ENCODE results near the gene LRRK2. TPM values are rescaled to one million over a fixed set of nuclear protein-coding genes. Genes with fewer than 3 reads are reported as not detected.

Gene LRRK2
- 37.1 TPM for total RNA-seq

- peak in 1 of 2 donors; percentile 92 for DNase-seq (ENCODE audit: extremely low spot score in 2 of 2)
- peaks cover 21% of the 10 kb centered on the region for H3K4me1 ChIP-seq
- intact Hi-C loops (cut with DNase I) = no loop called here
- H3K27me3 ChIP-seq = no peaks in the 10 kb centered on the region
- no peaks in the 10 kb centered on the region for H3K9me3 ChIP-seq
- TF ChIP-seq POLR2AphosphoS5 (IDR thresholded peaks at IDR 0.05; ENCODE audit: insufficient read depth in 1 of 2, low read depth in 1 of 2) (peak in 1 of 2 donors; percentile 64), POLR2A (IDR thresholded peaks at IDR 0.05) (peak in 1 of 2 donors; percentile 43), CTCF (IDR thresholded peaks at IDR 0.05) (no peak)
- peak within 1 kb of the TSS; percentile 96 for H3K27ac ChIP-seq
- no peaks in the 10 kb centered on the region for H3K36me3 ChIP-seq
- H3K4me3 ChIP-seq = peak within 1 kb of the TSS; percentile 76 to 82
Measured at GRCh38 chr12:40224439-40225291, at the start of gene LRRK2. Gene LRRK2 (plus strand): TSS chr12:40224997. CDS start chr12:40225132, 135 bp downstream.

- H3K4me3 ChIP-seq = no peak overlapping the region
- H3K4me1 ChIP-seq = no peaks in the 10 kb centered on the region
- H3K27ac ChIP-seq = no peak overlapping the region
- no peaks in the 10 kb centered on the region for H3K36me3 ChIP-seq
- DNase-seq (ENCODE audit: extremely low spot score in 2 of 2) = no peak
- intact Hi-C loops (cut with DNase I) = no loop called here
- no peaks in the 10 kb centered on the region for H3K9me3 ChIP-seq
- H3K27me3 ChIP-seq = no peaks in the 10 kb centered on the region
- TF ChIP-seq CTCF (IDR thresholded peaks at IDR 0.05) (no peak), POLR2A (IDR thresholded peaks at IDR 0.05) (no peak), POLR2AphosphoS5 (IDR thresholded peaks at IDR 0.05; ENCODE audit: insufficient read depth in 1 of 2, low read depth in 1 of 2) (no peak)
Measured at GRCh38 chr12:40175045-40175444, 49.8 kb upstream of the LRRK2 start.

GRCh38 chr12:40175489-40175888 lies 49.3 kb upstream of the LRRK2 start:
- Histone ChIP-seq H3K4me3 (no peak overlapping the region), H3K36me3 (no peaks in the 10 kb centered on the region), H3K4me1 (no peaks in the 10 kb centered on the region), H3K27ac (no peak overlapping the region), H3K9me3 (no peaks in the 10 kb centered on the region), H3K27me3 (no peaks in the 10 kb centered on the region)
- DNase-seq (ENCODE audit: extremely low spot score in 2 of 2) = no peak
- TF ChIP-seq POLR2AphosphoS5 (IDR thresholded peaks at IDR 0.05; ENCODE audit: insufficient read depth in 1 of 2, low read depth in 1 of 2) (no peak), CTCF (IDR thresholded peaks at IDR 0.05) (no peak), POLR2A (IDR thresholded peaks at IDR 0.05) (no peak)
- intact Hi-C loops (cut with DNase I) = no loop called here

GRCh38 chr12:40178701-40179100 lies 46.1 kb upstream of the LRRK2 start:
- no peaks in the 10 kb centered on the region for H3K36me3 ChIP-seq
- H3K27me3 ChIP-seq = no peaks in the 10 kb centered on the region
- H3K4me1 ChIP-seq = no peaks in the 10 kb centered on the region
- H3K4me3 ChIP-seq = no peak overlapping the region
- no peaks in the 10 kb centered on the region for H3K9me3 ChIP-seq
- intact Hi-C loops (cut with DNase I) = no loop called here
- TF ChIP-seq CTCF (IDR thresholded peaks at IDR 0.05) (no peak), POLR2A (IDR thresholded peaks at IDR 0.05) (no peak), POLR2AphosphoS5 (IDR thresholded peaks at IDR 0.05; ENCODE audit: insufficient read depth in 1 of 2, low read depth in 1 of 2) (no peak)
- no peak for DNase-seq (ENCODE audit: extremely low spot score in 2 of 2)
- no peak overlapping the region for H3K27ac ChIP-seq

GRCh38 chr12:40181490-40181889 lies 43.3 kb upstream of the LRRK2 start:
- TF ChIP-seq POLR2AphosphoS5 (IDR thresholded peaks at IDR 0.05; ENCODE audit: insufficient read depth in 1 of 2, low read depth in 1 of 2) = no peak
- no peak for TF ChIP-seq POLR2A (IDR thresholded peaks at IDR 0.05)
- no peak for DNase-seq (ENCODE audit: extremely low spot score in 2 of 2)
- intact Hi-C loops (cut with DNase I) = no loop called here
- Histone ChIP-seq H3K27me3 (no peaks in the 10 kb centered on the region), H3K27ac (no peak overlapping the region), H3K4me3 (no peak overlapping the region), H3K4me1 (no peaks in the 10 kb centered on the region), H3K9me3 (no peaks in the 10 kb centered on the region), H3K36me3 (no peaks in the 10 kb centered on the region)

All from vagina (tissue), 2 donors.